Mammary epithelial cell (primary cell): ENCODE data around the gene MYEOV.

ENCODE experiments used
- EZH2 ChIP-seq: IDR thresholded peaks from 2 replicates; pipeline ENCODE4 v1.6.1; 2012; ENCODE audit warnings: low read length, inconsistent platforms, borderline replicate concordance
- TF ChIP-seq, protein P1 (sequence below), 2 donors: IDR thresholded peaks in 1 of 2; conservative IDR thresholded peaks in 1 of 2; 2 replicates each; pipeline ENCODE4 v1.5.1; 2011 to 2012; ENCODE audit warnings: inconsistent platforms in 2 of 2, low read length in 2 of 2, mild to moderate bottlenecking in 2 of 2, control low read depth in 1 of 2, low read depth in 1 of 2; ENCODE audit not compliant: insufficient read depth in 1 of 2; ENCODE audit errors: extremely low read depth in 1 of 2

GRCh38 chr11:69293087-69293486 is 868 bp upstream of the MYEOV start:
- TF ChIP-seq, protein P1, sequence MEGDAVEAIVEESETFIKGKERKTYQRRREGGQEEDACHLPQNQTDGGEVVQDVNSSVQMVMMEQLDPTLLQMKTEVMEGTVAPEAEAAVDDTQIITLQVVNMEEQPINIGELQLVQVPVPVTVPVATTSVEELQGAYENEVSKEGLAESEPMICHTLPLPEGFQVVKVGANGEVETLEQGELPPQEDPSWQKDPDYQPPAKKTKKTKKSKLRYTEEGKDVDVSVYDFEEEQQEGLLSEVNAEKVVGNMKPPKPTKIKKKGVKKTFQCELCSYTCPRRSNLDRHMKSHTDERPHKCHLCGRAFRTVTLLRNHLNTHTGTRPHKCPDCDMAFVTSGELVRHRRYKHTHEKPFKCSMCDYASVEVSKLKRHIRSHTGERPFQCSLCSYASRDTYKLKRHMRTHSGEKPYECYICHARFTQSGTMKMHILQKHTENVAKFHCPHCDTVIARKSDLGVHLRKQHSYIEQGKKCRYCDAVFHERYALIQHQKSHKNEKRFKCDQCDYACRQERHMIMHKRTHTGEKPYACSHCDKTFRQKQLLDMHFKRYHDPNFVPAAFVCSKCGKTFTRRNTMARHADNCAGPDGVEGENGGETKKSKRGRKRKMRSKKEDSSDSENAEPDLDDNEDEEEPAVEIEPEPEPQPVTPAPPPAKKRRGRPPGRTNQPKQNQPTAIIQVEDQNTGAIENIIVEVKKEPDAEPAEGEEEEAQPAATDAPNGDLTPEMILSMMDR (conservative IDR thresholded peaks at IDR 0.05 in 1 of 2, IDR thresholded peaks at IDR 0.05 in 1 of 2; ENCODE audit: extremely low read depth in 1 of 2, insufficient read depth in 1 of 2, low read depth in 1 of 2, low read length in 2 of 2): no peak
- TF ChIP-seq EZH2: no peak
